Peyer's patch (tissue), 4 donors: ENCODE data around the gene ZNF786. TPM values are rescaled to one million over a fixed set of nuclear protein-coding genes. Genes with fewer than 3 reads are reported as not detected.

ENCODE experiments used
- DNase-seq, 3 donors: peaks; one replicate each; pipeline ENCODE4 v3.0.0-alpha.2; 2017 to 2019
- H3K27ac ChIP-seq, 4 donors: fragments of 200-600 bp; sonication (generic); one replicate each; pipeline ENCODE4 v1.5.1; 2016 to 2019
- H3K27me3 ChIP-seq, 2 donors: fragments of 200-600 bp; sonication (generic); one replicate each; pipeline ENCODE4 v1.5.1; 2019
- H3K36me3 ChIP-seq, 3 donors: fragments of 200-600 bp; sonication (generic); one replicate each; pipeline ENCODE4 v1.5.1; 2016 to 2019
- H3K4me1 ChIP-seq, 4 donors: fragments of 200-600 bp; sonication (generic); one replicate each; pipeline ENCODE4 v1.5.1; 2016 to 2019
- H3K4me3 ChIP-seq, 4 donors: fragments of 200-600 bp; sonication (generic); 1 replicate in 3 of 4; 2 replicates in 1 of 4; pipeline ENCODE4 v1.5.1; 2016 to 2019; ENCODE audit warnings: mild to moderate bottlenecking in 1 of 4
- H3K9me3 ChIP-seq, 4 donors: fragments of 200-600 bp; sonication (generic); one replicate each; pipeline ENCODE4 v1.5.1; 2016 to 2019; ENCODE audit warnings: mild to moderate bottlenecking in 1 of 4
- POLR2A ChIP-seq, 2 donors: fragments of 450-650 bp; IDR thresholded peaks; one replicate each; pipeline ENCODE4 v1.5.1; 2017; ENCODE audit warnings: antibody characterized with exemption in 2 of 2, mild to moderate bottlenecking in 2 of 2, moderate library complexity in 2 of 2
- total RNA-seq, 4 donors: library from RNA; depleted of rRNA; stranded (reverse); fragments of >200 nt; gene quantifications; one replicate each; pipeline ENCODE4 v1.1.0, GENCODE V29; 2016
- TF ChIP-seq, protein P1 (sequence below), 6 experiments: fragments of 450-650 bp in 4 of 6; fragments of 200-600 bp in 2 of 6; sonication (generic) in 1 of 6; IDR thresholded peaks; one replicate each; pipeline ENCODE4 v1.5.1; 2017 to 2019; ENCODE audit warnings: antibody characterized with exemption in 6 of 6, mild to moderate bottlenecking in 3 of 6, moderate library complexity in 1 of 6

Gene ZNF786, protein sequence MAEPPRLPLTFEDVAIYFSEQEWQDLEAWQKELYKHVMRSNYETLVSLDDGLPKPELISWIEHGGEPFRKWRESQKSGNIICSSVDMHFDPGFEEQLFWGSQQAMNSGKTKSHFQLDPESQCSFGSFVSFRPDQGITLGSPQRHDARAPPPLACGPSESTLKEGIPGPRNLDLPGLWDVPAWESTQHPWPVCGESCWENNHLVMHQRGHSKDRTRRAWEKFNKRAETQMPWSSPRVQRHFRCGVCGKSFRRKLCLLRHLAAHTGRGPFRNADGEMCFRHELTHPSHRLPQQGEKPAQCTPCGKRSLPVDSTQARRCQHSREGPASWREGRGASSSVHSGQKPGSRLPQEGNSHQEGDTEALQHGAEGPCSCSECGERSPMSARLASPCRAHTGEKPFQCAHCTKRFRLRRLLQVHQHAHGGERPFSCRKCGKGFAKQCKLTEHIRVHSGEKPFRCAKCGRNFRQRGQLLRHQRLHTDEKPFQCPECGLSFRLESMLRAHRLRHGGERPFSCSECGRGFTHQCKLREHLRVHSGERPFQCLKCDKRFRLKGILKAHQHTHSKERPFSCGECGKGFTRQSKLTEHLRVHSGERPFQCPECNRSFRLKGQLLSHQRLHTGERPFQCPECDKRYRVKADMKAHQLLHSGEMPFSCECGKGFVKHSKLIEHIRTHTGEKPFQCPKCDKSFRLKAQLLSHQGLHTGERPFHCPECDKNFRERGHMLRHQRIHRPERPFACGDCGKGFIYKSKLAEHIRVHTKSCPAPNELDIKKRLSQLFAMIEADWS
- 10 to 100 TPM in 1 of 4 donors, 1 to 10 TPM in 3; 3.7 to 11.5 (median 7.6) TPM for total RNA-seq

DNA sequence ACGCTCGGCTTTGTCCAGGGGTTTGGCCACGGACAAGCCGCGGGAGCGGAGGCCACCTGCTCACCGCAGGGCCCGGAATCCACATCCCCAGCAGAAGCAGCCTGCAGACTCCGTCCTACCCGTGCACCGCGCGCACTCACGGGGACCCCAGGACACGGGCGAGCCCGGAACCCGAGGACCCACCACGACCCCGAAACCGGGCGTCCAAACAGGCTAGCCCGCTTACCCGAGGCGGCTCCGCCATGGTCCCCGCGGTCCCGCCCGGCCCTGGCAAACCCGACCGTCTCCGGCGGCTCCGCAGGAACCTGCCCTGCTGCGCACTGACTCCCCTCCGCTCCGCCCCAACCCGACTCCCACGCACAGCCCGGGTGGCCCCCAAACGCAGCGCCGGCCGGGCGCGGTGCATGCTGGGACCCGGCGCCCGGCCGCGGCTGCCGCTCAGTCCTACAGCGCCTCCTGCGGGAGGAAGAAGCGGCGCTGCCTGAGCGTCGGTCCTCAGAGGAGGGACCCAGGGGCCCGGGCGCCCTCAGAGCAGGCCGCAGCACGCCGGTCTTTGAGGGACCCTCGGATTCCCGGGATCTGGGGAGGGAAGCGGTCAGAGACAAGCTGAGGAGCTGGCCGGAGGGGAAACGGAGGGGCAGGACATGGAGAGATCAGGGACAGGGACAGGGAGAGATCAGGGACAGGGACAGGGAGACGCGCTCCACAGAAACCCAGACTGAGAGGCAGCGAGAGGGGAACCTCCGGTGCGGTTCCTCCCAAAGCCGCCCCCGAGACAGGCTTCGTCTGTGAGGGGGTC, at the start of gene ZNF786:
Gene ZNF786, minus strand, starts transcription at position 322 of the 799 bp plus-strand sequence. Its CDS starts 78 bp downstream, at position 244.
- TF ChIP-seq, protein P1, sequence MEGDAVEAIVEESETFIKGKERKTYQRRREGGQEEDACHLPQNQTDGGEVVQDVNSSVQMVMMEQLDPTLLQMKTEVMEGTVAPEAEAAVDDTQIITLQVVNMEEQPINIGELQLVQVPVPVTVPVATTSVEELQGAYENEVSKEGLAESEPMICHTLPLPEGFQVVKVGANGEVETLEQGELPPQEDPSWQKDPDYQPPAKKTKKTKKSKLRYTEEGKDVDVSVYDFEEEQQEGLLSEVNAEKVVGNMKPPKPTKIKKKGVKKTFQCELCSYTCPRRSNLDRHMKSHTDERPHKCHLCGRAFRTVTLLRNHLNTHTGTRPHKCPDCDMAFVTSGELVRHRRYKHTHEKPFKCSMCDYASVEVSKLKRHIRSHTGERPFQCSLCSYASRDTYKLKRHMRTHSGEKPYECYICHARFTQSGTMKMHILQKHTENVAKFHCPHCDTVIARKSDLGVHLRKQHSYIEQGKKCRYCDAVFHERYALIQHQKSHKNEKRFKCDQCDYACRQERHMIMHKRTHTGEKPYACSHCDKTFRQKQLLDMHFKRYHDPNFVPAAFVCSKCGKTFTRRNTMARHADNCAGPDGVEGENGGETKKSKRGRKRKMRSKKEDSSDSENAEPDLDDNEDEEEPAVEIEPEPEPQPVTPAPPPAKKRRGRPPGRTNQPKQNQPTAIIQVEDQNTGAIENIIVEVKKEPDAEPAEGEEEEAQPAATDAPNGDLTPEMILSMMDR (IDR thresholded peaks at IDR 0.05): peak; percentile 92 to 98 (median 96)
- peak; percentile 77 to 90 for TF ChIP-seq POLR2A (IDR thresholded peaks at IDR 0.05)

DNA sequence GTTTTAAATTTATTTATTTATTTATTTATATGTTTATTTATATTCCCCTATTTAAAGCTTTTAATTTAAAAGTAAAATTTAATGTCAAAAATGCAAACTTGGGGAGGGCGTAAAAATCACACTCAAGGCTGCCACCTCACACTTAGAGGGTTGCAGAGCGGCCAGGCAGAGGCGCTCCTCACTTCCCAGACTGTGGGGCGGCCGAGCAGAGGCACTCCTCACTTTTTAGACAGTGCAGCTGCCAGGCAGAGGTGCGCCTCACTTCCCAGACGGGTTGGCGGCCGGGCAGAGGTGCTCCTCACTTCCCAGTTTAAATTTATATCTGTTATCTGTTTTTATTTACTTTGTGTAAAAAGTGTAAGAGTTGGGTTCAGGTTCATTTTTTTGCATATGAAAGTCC, 45.6 kb upstream of the ZNF786 start:
- H3K27ac ChIP-seq: no peak overlapping the region
- TF ChIP-seq, protein P1 (IDR thresholded peaks at IDR 0.05): no peak
- no peak for TF ChIP-seq POLR2A (IDR thresholded peaks at IDR 0.05)
- no peak overlapping the region for H3K4me3 ChIP-seq
- H3K4me1 ChIP-seq: no peaks in the 10 kb centered on the region
- peaks cover 0 to 8% (median 0%) of the 10 kb centered on the region in 3 donors for H3K36me3 ChIP-seq
- peaks cover 0 to 4% (median 0%) of the 10 kb centered on the region in 4 donors for H3K9me3 ChIP-seq
- no peak for DNase-seq
- no peaks in the 10 kb centered on the region for H3K27me3 ChIP-seq

More for the DNA sequence above, at the start of gene ZNF786:
- Histone ChIP-seq H3K4me3 (peak within 1 kb of the TSS; percentile 77 to 98 (median 93)), H3K27me3 (no peaks in the 10 kb centered on the region), H3K36me3 (no peaks in the 10 kb centered on the region), H3K4me1 (peaks cover 0 to 13% (median 3%) of the 10 kb centered on the region in 4 donors), H3K9me3 (no peaks in the 10 kb centered on the region), H3K27ac (peak within 1 kb of the TSS; percentile 96 to 99 (median 98))
- DNase-seq: peak; percentile 82 to 93 (median 89)

DNA sequence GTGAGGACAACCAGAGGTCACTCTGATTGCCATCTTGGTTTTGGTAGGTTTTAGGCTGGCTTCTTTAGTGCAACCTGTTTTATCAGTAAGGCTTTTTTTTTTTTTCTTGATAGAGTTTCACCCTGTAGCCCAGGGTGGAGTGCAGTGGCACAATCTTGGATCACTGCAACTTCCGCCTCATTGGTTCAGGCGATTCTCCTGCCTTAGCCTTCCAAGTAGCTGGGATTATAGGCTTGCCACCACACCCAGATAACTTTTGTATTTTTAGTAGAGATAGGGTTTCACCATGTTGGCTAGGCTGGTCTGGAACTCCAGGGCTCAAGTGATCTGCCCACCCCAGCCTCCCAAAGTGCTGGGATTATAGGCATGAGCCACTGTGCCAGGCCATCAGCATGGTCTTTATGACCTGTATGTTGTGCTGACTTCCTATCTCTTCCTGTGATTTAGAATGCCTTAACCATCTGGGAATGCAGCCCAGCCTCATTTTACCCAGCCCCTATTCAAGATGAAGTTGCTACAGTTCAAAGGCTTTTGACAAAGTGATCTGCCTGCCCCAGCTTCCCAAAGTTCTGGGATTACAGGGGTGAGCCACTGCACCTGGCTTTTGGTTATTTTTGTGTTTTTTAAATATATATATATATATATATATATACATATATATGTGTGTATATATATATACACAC, 42.7 kb upstream of the ZNF786 start:
- no peak for DNase-seq
- Histone ChIP-seq H3K27ac (no peak overlapping the region), H3K4me1 (no peaks in the 10 kb centered on the region), H3K27me3 (no peaks in the 10 kb centered on the region), H3K36me3 (peaks cover 0 to 20% (median 0%) of the 10 kb centered on the region in 3 donors), H3K9me3 (peaks cover 0 to 9% (median 0%) of the 10 kb centered on the region in 4 donors), H3K4me3 (no peak overlapping the region)
- no peak for TF ChIP-seq POLR2A (IDR thresholded peaks at IDR 0.05)
- TF ChIP-seq, protein P1 (IDR thresholded peaks at IDR 0.05): no peak

DNA sequence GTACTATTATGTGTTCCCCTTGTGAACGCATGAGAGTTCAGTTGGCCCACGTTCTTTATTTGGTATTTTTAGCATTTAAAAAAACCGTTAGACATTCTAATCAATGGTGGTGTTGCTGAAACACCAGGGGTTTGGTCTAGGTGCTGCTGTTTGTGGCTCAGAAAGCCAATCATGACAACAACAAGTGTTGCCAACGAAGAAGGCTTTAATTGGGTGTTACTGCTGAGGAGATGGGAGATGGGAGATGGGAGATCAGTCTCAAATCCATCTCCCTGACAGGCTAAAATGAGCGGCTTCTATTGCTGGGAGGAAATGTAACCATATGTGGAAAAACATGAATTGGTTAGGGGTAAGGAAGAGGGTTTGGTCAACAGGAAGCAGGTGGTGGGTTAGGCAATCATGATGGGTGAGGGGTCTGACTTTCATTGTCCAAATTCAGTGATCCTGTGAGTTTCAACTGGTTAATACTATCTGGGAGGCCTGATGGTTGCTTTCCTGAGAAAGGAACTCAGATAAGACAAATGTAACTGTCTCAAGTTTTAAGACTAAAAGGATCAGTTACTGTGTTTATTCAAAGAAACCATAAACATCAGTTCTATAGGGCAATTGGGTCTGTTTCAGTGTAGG, 40.2 kb upstream of the ZNF786 start:
- peaks cover 0 to 9% (median 0%) of the 10 kb centered on the region in 4 donors for H3K9me3 ChIP-seq
- TF ChIP-seq, protein P1 (IDR thresholded peaks at IDR 0.05): no peak
- TF ChIP-seq POLR2A (IDR thresholded peaks at IDR 0.05): no peak
- no peak overlapping the region for H3K27ac ChIP-seq
- no peaks in the 10 kb centered on the region for H3K27me3 ChIP-seq
- DNase-seq: no peak
- H3K36me3 ChIP-seq: peaks cover 0 to 20% (median 0%) of the 10 kb centered on the region in 3 donors
- H3K4me1 ChIP-seq: peaks cover 0 to 5% (median 0%) of the 10 kb centered on the region in 4 donors
- no peak overlapping the region for H3K4me3 ChIP-seq
